MM.1S (cell line): ENCODE results near the gene RGS7.

ENCODE experiments used
- CTCF ChIP-seq: fragments of 300-600 bp; sonication (generic); IDR thresholded peaks from 2 replicates; pipeline ENCODE4 v1.5.1; 2016; ENCODE audit warnings: antibody characterized with exemption, low read length, mixed read lengths
- EZH2 ChIP-seq: fragments of 300-600 bp; sonication (generic); optimal IDR thresholded peaks from 2 replicates; pipeline ENCODE3; 2017; ENCODE audit warnings: low read depth, mild to moderate bottlenecking, antibody characterized with exemption, low read length, mixed read lengths
- EZH2phosphoT487 ChIP-seq: fragments of 300-600 bp; sonication (generic); IDR thresholded peaks from 2 replicates; pipeline ENCODE4 v1.6.1; 2018; ENCODE audit warnings: antibody characterized with exemption, low read length

- no peak for TF ChIP-seq CTCF
- TF ChIP-seq EZH2, result no peak
- no peak for TF ChIP-seq EZH2phosphoT487
These were observed 50.7 kb downstream of the RGS7 start for GRCh38 chr1:241306125-241306790.
